SK-N-SH (cell line): Measurements from ENCODE around the gene ACACB. TPM values are rescaled to one million over a fixed set of nuclear protein-coding genes. Genes with fewer than 3 reads are reported as not detected.

Experiments
- CTCF ChIA-PET: fragments of 300-600, 350-600 bp; formaldehyde crosslinking; extraction: SDS; loops from one replicate; lab custom pipeline; 2021; lab: Yijun Ruan, JAX
- POLR2A ChIA-PET: fragments of 350-600 bp; sonication (Branson Sonifier 250); formaldehyde crosslinking; extraction: SDS; loops from one replicate; lab custom pipeline; 2020; ENCODE audit warnings: antibody characterized with exemption, inconsistent platforms; lab: Yijun Ruan, JAX
- DNase-seq: peaks from one replicate; pipeline ENCODE4 v3.0.0; 2012
- H2AFZ ChIP-seq: fragments of 200-600 bp; sonication (generic); 2 replicates; pipeline ENCODE4 v1.8.1; 2016; ENCODE audit warnings: antibody characterized with exemption, mild to moderate bottlenecking, low read depth
- H3F3A ChIP-seq: fragments of 200-600 bp; sonication (generic); replicated peaks from 2 replicates; pipeline ENCODE3; 2016; ENCODE audit warnings: antibody characterized with exemption, mild to moderate bottlenecking; ENCODE audit not compliant: insufficient read depth
- H3K27ac ChIP-seq, 2 experiments: fragments of 200-500 bp in 1 of 2; fragments of 200-600 bp in 1 of 2; sonication (Bioruptor generic) in 1 of 2; sonication (generic), shearing (Covaris generic) in 1 of 2; 2 replicates each; pipeline versions ENCODE4 v1.5.1 to v1.6.1; 2014 to 2016; ENCODE audit warnings: low read depth in 2 of 2, inconsistent platforms in 1 of 2, low read length in 1 of 2, mild to moderate bottlenecking in 1 of 2, mixed read lengths in 1 of 2
- H3K27me3 ChIP-seq: fragments of 200-600 bp; sonication (generic), shearing (Covaris generic); 2 replicates; pipeline ENCODE4 v1.6.1; 2016; ENCODE audit warnings: mixed run types; ENCODE audit not compliant: insufficient read depth
- H3K36me3 ChIP-seq, 2 experiments: fragments of 200-500 bp in 1 of 2; fragments of 200-600 bp in 1 of 2; sonication (Bioruptor generic) in 1 of 2; sonication (generic) in 1 of 2; replicated peaks in 1 of 2; 2 replicates each; pipeline versions ENCODE3 to v1.5.1; 2014 to 2016; ENCODE audit warnings: low read length in 1 of 2, mild to moderate bottlenecking in 1 of 2; ENCODE audit not compliant: insufficient read depth in 2 of 2, control insufficient read depth in 1 of 2
- H3K4me1 ChIP-seq, 2 experiments: fragments of 200-500 bp in 1 of 2; fragments of 200-600 bp in 1 of 2; sonication (Bioruptor generic) in 1 of 2; sonication (generic), shearing (Covaris generic) in 1 of 2; 2 replicates each; pipeline versions ENCODE4 v1.5.1 to v1.6.1; 2014 to 2016; ENCODE audit warnings: low read depth in 1 of 2, low read length in 1 of 2, mixed run types in 1 of 2; ENCODE audit not compliant: insufficient read depth in 2 of 2, control insufficient read depth in 1 of 2
- H3K4me2 ChIP-seq: fragments of 200-600 bp; sonication (generic), shearing (Covaris generic); 2 replicates; pipeline ENCODE4 v1.6.1; 2017; ENCODE audit warnings: mixed run types
- H3K4me3 ChIP-seq, 2 experiments: fragments of 200-500 bp in 1 of 2; fragments of 200-600 bp in 1 of 2; sonication (Bioruptor generic) in 1 of 2; sonication (generic), shearing (Covaris generic) in 1 of 2; 2 replicates each; pipeline versions ENCODE4 v1.5.1 to v1.8.1; 2014 to 2016; ENCODE audit warnings: low read depth in 2 of 2, inconsistent platforms in 1 of 2, low read length in 1 of 2, mild to moderate bottlenecking in 1 of 2, mixed read lengths in 1 of 2, moderate library complexity in 1 of 2
- H3K79me2 ChIP-seq: fragments of 200-600 bp; sonication (generic); 2 replicates; pipeline ENCODE4 v1.8.1; 2017; ENCODE audit warnings: mild to moderate bottlenecking; ENCODE audit not compliant: insufficient read depth
- H3K9ac ChIP-seq: fragments of 200-600 bp; sonication (generic); 2 replicates; pipeline ENCODE4 v1.6.1; 2017; ENCODE audit warnings: mixed run types
- H3K9me2 ChIP-seq: fragments of 200-600 bp; sonication (generic); 2 replicates; pipeline ENCODE4 v1.6.1; 2017; ENCODE audit warnings: mixed run types
- H3K9me3 ChIP-seq: fragments of 200-600 bp; sonication (generic); 2 replicates; pipeline ENCODE4 v1.6.1; 2017; ENCODE audit warnings: mixed run types, mild to moderate bottlenecking, moderate library complexity
- H4K20me1 ChIP-seq: fragments of 200-600 bp; sonication (generic); 2 replicates; pipeline ENCODE4 v1.6.1; 2017; ENCODE audit warnings: mild to moderate bottlenecking, mixed run types; ENCODE audit not compliant: insufficient read depth
- CHD2 ChIP-seq: fragments of 150-350 bp; IDR thresholded peaks from 2 replicates; pipeline ENCODE4 v1.6.1; 2018; ENCODE audit warnings: low read length; ENCODE audit not compliant: partially characterized antibody
- ELF1 ChIP-seq: IDR thresholded peaks from 2 replicates; pipeline ENCODE4 v1.4.0; 2012
- FOSL2 ChIP-seq: IDR thresholded peaks from 2 replicates; pipeline ENCODE4 v1.4.0; 2012; ENCODE audit warnings: low read depth, mild to moderate bottlenecking, moderate library complexity, borderline replicate concordance
- FOXM1 ChIP-seq: IDR thresholded peaks from 2 replicates; pipeline ENCODE4 v1.4.0; 2012; ENCODE audit warnings: low read depth, mild to moderate bottlenecking
- JUND ChIP-seq: IDR thresholded peaks from 2 replicates; pipeline ENCODE4 v1.4.0; 2012
- NRF1 ChIP-seq: IDR thresholded peaks from 2 replicates; pipeline ENCODE4 v1.6.1; 2012; ENCODE audit warnings: low read depth, mild to moderate bottlenecking, low read length
- SIN3A ChIP-seq: IDR thresholded peaks from 2 replicates; pipeline ENCODE4 v1.6.1; 2012; ENCODE audit warnings: low read depth, mild to moderate bottlenecking, low read length, moderate library complexity, borderline replicate concordance
- TAF1 ChIP-seq: IDR thresholded peaks from 2 replicates; pipeline ENCODE4 v1.6.1; 2012; ENCODE audit warnings: low read depth, mild to moderate bottlenecking, low read length, moderate library complexity, borderline replicate concordance
- TCF12 ChIP-seq: IDR thresholded peaks from 2 replicates; pipeline ENCODE4 v1.4.0; 2012
- WGBS: methylation state at CpG from one replicate; pipeline ENCODE4 v1.1.6; 2017; ENCODE audit warnings: low lambda C conversion rate; 5-methylcytosine and 5-hydroxymethylcytosine counted together
- polyA plus RNA-seq, 3 experiments: library from polyadenylated mRNA; depleted of rRNA; stranded (reverse); fragments of >200 nt; gene quantifications; 2 replicates each; pipeline ENCODE4 v1.2.3, GENCODE V29; 2012
- TF ChIP-seq, protein P1 (sequence below): IDR thresholded peaks from 2 replicates; pipeline ENCODE4 v1.6.1; 2012; ENCODE audit warnings: mild to moderate bottlenecking, low read depth, low read length, moderate library complexity
- TF ChIP-seq, protein P2 (sequence below): IDR thresholded peaks from 2 replicates; pipeline ENCODE4 v1.4.0; 2012; ENCODE audit warnings: low read depth

The ACACB gene
- polyA plus RNA-seq, 1 of the 3 experiments (the other 2 are of a cell fraction), result 6.1 TPM

DNA sequence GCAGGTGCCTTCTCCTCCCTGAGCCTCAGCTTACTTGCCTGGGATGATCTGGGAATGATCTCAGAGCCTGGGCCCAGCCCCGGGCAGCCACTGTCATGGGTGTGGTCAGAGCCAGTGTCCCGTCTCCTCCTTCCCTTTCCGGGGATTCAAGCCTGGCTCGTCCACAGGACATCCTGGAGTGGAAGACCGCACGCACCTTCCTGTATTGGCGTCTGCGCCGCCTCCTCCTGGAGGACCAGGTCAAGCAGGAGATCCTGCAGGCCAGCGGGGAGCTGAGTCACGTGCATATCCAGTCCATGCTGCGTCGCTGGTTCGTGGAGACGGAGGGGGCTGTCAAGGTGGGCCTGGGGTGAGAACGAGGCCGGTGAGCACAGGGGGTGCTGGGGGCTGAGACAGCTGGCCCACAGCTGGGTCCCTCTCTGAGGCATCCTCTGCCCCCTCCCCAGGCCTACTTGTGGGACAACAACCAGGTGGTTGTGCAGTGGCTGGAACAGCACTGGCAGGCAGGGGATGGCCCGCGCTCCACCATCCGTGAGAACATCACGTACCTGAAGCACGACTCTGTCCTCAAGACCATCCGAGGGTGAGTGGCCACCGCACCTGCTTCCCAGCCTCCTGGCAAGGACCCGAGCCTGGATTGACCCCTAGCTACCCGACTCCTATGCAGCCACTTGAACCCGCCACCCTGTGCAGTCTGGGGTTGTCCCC, 148.7 kb downstream of the ACACB start:
- TF ChIP-seq JUND, result no peak
- H3K4me2 ChIP-seq, result no peak overlapping the region
- H3K9me2 ChIP-seq, result no peaks in the 10 kb centered on the region
- H3K4me1 ChIP-seq, result peaks cover 0 to 8% of the 10 kb centered on the region in 2 experiments; a peak in 1 of 4 replicates
- 98% methylated on average over 15 of the region's 27 CpGs for WGBS
- no peak overlapping the region for H3K4me3 ChIP-seq
- peaks cover 0 to 4% of the 10 kb centered on the region in 2 experiments for H3K36me3 ChIP-seq
- H3K9me3 ChIP-seq, result no peaks in the 10 kb centered on the region
- POLR2A ChIA-PET, result no interaction called here
- no peak overlapping the region for H3K9ac ChIP-seq
- H3F3A ChIP-seq, result no peaks in the 10 kb centered on the region
- H3K27me3 ChIP-seq, result no peaks in the 10 kb centered on the region
- H4K20me1 ChIP-seq, result no peaks in the 10 kb centered on the region
- CTCF ChIA-PET, result interaction anchor here (0.6 to 9.6 kb wide), 14 partner anchors 9 to 285 kb away, joined by 3 to 127 read pairs (median 5); no protein-coding TSS in a partner anchor
- H3K27ac ChIP-seq, result no peak overlapping the region
- H3K79me2 ChIP-seq, result no peaks in the 10 kb centered on the region
- no peak for DNase-seq
- no peak overlapping the region for H2AFZ ChIP-seq

DNA sequence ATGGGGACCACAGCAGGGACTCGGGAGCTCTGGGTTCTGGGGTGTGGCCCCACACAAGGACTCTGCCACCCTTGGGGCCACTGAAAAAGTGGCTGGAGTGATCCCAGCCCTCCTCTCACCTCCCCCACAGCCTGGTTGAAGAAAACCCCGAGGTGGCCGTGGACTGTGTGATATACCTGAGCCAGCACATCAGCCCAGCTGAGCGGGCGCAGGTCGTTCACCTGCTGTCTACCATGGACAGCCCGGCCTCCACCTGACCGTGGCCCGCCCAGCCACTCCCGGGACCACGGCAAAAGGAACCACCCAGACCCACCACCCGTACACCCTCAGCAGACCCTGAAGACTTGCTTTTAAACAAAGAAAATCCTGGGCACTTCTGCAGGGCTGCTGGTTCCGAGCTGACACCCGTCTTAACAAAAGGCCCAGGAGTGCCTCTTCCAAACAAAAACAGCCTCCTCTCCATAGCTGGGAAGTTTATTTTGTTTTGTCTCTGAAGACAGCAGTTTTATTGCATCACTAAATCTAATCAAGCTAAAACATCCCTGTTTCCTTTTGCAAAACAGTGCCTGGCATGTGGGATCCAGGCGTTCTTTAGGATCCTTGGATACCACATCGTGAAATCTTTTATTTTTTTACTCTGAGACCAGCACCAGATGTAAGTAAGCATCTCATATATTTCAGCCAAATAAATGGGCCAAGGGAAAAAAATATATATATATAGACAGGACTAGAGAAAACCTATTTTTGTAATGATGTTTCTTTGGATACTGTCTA, 149.9 kb downstream of the ACACB start:
- Histone ChIP-seq H3K4me3 (no peak overlapping the region), H3F3A (no peaks in the 10 kb centered on the region), H3K79me2 (no peaks in the 10 kb centered on the region), H3K9me2 (no peaks in the 10 kb centered on the region), H3K9me3 (no peaks in the 10 kb centered on the region), H3K27me3 (no peaks in the 10 kb centered on the region), H2AFZ (no peak overlapping the region)
- no peak for TF ChIP-seq CHD2
- TF ChIP-seq FOXM1, result no peak
- no peak for TF ChIP-seq ELF1
- TF ChIP-seq NRF1, result no peak
- no peak for TF ChIP-seq TCF12
- TF ChIP-seq TAF1, result no peak
- TF ChIP-seq, protein P1, sequence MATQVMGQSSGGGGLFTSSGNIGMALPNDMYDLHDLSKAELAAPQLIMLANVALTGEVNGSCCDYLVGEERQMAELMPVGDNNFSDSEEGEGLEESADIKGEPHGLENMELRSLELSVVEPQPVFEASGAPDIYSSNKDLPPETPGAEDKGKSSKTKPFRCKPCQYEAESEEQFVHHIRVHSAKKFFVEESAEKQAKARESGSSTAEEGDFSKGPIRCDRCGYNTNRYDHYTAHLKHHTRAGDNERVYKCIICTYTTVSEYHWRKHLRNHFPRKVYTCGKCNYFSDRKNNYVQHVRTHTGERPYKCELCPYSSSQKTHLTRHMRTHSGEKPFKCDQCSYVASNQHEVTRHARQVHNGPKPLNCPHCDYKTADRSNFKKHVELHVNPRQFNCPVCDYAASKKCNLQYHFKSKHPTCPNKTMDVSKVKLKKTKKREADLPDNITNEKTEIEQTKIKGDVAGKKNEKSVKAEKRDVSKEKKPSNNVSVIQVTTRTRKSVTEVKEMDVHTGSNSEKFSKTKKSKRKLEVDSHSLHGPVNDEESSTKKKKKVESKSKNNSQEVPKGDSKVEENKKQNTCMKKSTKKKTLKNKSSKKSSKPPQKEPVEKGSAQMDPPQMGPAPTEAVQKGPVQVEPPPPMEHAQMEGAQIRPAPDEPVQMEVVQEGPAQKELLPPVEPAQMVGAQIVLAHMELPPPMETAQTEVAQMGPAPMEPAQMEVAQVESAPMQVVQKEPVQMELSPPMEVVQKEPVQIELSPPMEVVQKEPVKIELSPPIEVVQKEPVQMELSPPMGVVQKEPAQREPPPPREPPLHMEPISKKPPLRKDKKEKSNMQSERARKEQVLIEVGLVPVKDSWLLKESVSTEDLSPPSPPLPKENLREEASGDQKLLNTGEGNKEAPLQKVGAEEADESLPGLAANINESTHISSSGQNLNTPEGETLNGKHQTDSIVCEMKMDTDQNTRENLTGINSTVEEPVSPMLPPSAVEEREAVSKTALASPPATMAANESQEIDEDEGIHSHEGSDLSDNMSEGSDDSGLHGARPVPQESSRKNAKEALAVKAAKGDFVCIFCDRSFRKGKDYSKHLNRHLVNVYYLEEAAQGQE, result no peak
- TF ChIP-seq, protein P2, sequence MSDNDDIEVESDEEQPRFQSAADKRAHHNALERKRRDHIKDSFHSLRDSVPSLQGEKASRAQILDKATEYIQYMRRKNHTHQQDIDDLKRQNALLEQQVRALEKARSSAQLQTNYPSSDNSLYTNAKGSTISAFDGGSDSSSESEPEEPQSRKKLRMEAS, result no peak
- TF ChIP-seq FOSL2, result no peak
- no peak for TF ChIP-seq SIN3A
- TF ChIP-seq, all 33 proteins: peak for 0
- Histone ChIP-seq H4K20me1 (no peaks in the 10 kb centered on the region), H3K27ac (no peak overlapping the region; a peak in 1 of 4 replicates), H3K9ac (no peak overlapping the region), H3K4me1 (peaks cover 0 to 8% of the 10 kb centered on the region in 2 experiments; a peak in 1 of 4 replicates), H3K36me3 (peaks cover 0 to 4% of the 10 kb centered on the region in 2 experiments), H3K4me2 (no peak overlapping the region)
- 85% methylated on average over 11 of the region's 16 CpGs for WGBS
- CTCF ChIA-PET, result interaction anchor here (1.1 to 9.6 kb wide), 4 partner anchors 35 to 124 kb away, joined by 3 to 127 read pairs (median 67); no protein-coding TSS in a partner anchor
- DNase-seq, result no peak
- POLR2A ChIA-PET, result no interaction called here
